ENCODE measurements around the gene SKI.
A peak's percentile ranks its signal among the peaks of the same experiment; 100 is the strongest.
"Not testable (repeated sequence)": the region's sequence is repeated elsewhere in the genome, so short reads cannot be mapped to it uniquely, and the experiment has no call there.

Gene SKI

GRCh38 chr1:2279817-2280216, 51.7 kb downstream of the SKI start:
- DNase-seq, result no peak

DNA sequence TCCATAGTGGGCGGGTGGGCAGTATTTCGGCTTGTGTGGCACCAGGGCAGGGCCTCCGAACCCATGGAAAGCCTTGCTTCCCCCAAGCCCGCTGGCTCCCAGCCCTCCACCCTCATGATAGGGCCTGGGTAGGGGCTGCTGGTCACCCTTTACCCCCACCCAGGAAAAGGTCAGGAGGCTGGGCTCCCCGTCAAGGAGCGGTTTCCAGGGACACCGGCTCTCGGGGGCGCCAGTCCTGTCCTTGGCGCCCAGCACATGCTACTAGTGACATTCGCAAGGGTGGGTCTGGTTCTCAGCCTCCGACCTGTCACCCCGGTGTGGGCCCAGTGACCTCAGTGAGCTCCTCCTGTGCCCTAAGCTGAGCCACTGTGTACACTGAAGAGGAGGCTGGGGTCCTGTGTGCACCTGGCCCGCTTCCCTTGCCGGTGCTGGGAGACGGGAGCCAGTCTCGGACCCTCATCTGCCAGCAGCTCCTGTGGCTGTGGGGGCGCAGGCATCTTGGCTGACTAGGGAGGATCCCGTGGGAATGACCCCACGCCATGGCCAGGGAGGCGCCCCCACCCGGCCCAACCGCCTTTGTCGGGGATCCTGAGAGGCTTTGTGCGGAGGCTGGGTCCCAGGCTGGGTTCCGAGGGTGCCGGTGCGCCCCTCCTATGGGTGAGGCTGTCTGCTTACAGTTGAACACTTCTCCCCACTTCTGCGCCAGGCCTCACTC, 54.6 kb downstream of the SKI start:
- no peak for DNase-seq

DNA sequence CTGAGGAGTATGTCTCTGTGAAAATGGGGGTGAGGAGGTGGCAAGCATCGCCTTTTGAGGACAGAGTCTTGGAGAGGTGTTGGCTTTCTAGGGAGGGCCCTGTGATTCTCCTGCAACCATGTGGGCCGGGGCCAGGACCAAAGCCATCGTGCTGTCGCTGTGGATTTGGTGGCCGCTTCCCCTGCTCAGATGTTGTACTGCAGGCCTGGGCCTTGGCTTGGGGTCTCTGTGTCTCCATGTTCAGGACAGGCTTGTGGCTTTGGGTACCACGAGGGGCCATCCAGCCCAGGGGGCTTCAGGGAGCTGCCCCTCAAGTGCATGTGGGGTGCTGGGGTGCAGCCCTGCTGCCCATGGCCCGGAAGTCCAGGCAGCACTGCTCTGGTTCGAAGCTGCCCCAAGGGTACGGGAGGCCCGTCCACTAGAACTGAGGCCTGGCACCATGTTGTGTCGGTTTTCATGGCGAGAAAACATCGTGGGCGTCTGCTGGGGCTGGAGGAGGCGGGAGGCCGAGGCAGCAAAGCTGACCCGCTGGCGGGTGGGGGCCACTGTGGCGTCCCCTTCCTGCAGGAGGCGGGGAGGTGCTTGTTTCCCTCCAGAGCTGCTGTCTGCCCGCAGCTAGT, 55.4 kb downstream of the SKI start:
- DNase-seq, result no peak

GRCh38 chr1:2283991-2284895, 56.1 kb downstream of the SKI start:
- DNase-seq, result no peak

GRCh38 chr1:2284932-2285331, 56.8 kb downstream of the SKI start:
- no peak for DNase-seq

- no peak for DNase-seq
Observed at GRCh38 chr1:2286923-2287322, 58.8 kb downstream of the SKI start.

DNA sequence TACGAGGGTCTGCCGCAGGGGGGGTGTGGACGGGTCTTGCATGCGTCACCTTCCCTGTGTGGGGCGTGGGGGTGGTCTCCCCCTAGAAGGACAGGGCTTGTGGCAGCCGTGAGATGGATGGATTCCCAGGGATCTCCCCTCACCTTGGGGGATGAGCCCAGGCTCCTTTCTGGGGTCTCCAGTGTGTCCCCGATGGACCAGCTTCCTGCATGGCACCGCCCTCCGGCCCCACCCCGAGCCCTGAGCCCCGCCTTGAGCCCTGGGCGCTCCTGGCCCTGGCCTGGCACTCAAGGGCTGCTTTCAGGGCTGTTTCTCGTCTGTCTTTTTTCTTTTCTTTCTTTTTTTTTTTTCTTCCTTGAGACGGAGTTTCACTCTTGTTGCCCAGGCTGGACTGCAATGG, 59.5 kb downstream of the SKI start:
- no peak for DNase-seq

- DNase-seq, result no peak
Observed at GRCh38 chr1:2288311-2288710, 60.2 kb downstream of the SKI start.

DNA sequence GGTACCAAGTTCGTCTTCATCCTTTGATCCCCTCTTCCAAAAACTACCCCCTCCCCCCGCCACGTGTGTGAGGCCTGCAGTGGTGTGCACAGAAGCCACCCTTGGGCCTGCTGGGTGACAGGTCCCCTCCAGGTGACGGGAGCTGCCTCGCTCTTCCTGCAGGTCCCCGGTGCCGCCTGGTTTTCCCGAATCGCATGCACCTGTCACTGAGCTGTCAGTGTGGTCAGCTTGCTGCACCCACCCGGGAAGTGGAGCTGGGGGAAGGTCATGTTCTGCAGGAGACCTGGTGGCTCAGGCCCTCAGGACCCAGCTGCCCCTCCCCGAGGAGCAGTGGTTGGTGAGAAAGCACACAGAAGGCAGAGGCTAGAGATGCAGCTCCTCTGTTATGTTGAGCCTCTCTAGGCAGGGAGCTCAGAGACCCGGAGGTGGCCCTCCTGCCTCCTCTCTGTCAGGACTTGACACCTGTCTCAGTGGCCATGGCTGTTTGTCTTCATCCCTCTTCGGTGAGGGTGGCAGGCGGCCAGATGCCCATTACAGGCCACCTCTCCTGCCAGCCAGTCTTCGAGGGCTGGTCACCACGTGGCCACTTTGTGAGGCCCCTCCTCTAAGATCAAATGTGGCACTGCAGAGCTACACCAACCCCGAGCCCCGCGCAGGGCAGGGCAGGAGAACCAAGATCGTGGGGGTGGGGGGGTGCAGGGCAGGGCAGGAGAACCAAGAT, 60.9 kb downstream of the SKI start:
- no peak for DNase-seq

GRCh38 chr1:2289607-2290006, 61.5 kb downstream of the SKI start:
- no peak for DNase-seq

DNA sequence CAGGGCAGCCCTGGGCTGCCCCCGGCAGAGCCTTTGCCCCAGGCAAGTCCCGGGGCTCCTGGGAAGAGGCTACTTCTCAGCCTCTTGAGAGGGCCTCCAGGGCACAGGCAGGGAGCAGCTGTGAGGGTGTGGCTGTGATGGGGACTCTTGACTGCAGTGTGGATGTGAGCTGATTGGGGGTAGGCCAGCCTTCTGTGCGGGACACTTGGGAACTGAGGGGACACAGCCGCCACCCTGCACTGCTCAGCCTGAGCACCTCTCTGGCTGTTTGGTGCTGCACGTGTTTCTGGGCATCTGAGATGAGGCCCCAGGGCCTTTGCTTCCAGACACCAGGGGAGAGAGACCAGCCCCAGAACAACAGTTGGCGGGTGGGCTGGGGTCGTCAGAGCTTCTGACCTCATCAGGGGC, 62.1 kb downstream of the SKI start:
- no peak for DNase-seq

DNA sequence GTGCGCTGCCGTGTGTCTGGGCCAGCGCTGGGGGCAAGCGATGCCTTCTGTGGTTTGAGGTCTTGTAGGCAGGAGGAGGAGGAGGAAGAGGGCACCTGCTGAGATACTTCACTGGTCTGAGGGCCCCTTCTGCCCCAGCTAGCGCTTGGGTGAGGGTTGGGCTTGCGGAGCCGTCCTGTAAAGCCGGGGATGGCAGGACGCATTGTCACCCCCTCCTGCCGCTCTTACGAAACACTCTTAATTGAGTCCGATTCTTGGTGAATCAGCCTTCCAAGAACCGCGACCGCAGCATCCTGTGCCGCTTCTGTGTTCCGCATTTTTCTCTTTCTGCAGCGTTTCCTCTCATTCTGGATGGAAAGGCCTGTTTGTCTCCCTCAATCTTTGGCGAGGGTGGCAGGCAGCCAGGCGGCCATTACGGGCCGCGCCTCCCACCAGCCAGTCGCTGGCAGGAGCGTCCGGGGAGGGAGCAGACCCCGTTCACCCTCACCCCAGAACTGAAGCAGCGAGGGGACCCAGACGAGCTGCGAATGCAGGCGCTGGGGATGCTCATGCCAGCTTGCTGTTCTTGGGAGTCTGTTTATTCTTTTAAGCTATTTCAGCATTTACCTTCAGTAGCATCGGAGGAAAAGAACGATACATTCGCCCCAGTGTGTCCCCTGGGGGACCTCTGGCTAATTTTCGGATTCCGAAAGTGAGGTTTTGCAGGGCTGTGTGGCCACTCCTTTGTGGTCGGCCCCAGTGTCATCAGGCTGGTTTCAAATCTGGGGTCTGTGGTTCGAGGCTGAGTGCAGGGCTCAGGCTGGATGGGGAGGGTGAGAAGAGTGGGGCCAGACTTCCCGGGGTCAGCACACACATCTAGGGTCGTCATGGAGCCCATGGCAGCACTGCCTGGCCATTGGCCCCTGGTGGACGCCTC, 62.7 kb downstream of the SKI start:
- DNase-seq, result peak; percentile 97

DNA sequence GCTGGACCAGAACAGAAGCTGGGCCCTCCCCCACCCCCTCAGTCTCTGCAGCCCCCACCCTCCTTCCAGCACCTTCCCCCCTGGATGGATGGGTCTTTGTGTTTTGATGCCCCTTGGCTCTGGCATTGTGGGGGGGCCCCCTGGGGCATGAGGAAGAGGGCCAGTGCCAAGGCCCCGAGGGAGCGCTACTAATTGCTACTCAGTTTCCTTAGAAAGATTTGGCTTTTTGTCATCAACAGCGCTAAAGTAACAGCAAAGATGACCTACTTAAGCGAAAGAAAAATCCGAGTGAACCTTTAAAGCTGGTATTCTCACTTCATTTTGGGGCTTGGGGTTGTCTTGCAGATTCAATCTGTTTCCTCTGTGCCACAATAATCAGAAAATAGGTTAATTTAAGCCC, 63.5 kb downstream of the SKI start:
- no peak for DNase-seq

- no peak for DNase-seq
Observed at GRCh38 chr1:2292725-2293450, 64.8 kb downstream of the SKI start.

DNA sequence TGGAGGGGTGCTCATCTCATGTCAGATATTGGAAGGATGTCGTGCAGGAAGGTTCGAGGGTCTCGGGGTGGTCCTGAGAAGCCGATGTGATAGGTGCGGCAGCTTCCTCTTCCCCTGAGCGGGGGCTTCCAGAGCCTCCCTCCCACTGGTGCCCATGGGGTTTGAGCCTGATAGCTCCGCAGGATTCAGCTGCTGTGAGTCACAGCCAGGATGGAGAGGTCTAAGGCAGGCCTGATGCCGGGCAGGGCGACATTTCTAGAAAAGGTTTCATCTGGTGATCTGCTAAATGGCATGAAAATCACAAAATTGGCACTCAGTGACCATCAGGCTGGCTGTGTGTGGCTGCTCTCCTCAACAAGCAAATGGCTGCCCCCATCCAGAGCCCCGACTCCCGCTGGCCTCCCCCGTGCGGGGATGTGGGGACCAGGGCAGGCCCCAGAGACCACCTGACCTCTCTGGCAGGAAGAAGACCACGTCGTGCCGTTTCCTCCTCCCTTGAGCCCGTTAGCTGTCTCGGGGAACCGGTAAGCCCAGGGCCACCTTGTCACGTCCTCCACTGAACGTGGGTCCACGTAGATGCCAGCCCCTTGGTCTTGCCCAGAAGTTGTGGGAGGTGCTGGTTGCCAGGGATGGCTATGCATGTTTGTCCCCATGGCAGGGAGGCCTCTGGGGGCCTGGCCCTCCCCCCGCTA, 66.1 kb downstream of the SKI start:
- DNase-seq, result no peak

- no peak for DNase-seq
Observed at GRCh38 chr1:2294725-2295078, 66.6 kb downstream of the SKI start.

GRCh38 chr1:2295526-2295925, 67.4 kb downstream of the SKI start:
- DNase-seq, result no peak

DNA sequence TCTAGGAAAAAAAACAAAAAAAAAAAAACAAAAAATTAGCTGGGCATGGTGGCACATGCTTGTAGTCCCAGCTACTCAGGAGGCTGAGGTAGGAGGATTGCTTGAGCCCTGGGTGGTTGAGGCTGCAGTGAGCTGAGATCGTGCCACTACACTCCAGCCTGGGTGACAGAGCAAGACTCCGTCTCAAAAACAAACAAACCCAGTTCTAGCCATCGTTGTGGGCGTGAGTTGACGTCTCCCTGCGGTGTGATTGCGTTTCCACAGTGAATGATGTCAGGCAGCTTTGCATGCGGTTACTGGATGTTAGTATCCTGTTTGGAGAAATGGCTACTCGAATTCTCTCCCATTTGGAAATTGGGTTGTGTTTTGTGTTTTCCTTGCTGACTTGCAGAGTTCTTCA, 68.1 kb downstream of the SKI start:
- not testable (repeated sequence) for DNase-seq

GRCh38 chr1:2296614-2297013, 68.5 kb downstream of the SKI start:
- DNase-seq, result no peak

- no peak for DNase-seq
Observed at GRCh38 chr1:2297246-2298011, 69.3 kb downstream of the SKI start.
